ENCODE results near the gene DISC1.

Gene DISC1

GRCh38 chr1:231828182-231828920, 201.8 kb downstream of the DISC1 start:
- DNase-seq = no peak

GRCh38 chr1:231829332-231829731, 202.7 kb downstream of the DISC1 start:
- DNase-seq = no peak

- no peak for DNase-seq
Measured at GRCh38 chr1:231836227-231836893, 209.8 kb downstream of the DISC1 start.

- no peak for DNase-seq
Measured at GRCh38 chr1:231838521-231838920, 211.9 kb downstream of the DISC1 start.

- no peak for DNase-seq
Measured at GRCh38 chr1:231839999-231840398, 213.4 kb downstream of the DISC1 start.

- no peak for DNase-seq
Measured at GRCh38 chr1:231841616-231842344, 215.2 kb downstream of the DISC1 start.

GRCh38 chr1:231842441-231842840, 215.9 kb downstream of the DISC1 start:
- DNase-seq = no peak

GRCh38 chr1:231844986-231845502, 218.5 kb downstream of the DISC1 start:
- no peak for DNase-seq

- DNase-seq = no peak
Measured at GRCh38 chr1:231847612-231848397, 221.2 kb downstream of the DISC1 start.

GRCh38 chr1:231849981-231850380, 223.4 kb downstream of the DISC1 start:
- DNase-seq = no peak

- no peak for DNase-seq
Measured at GRCh38 chr1:231850786-231851185, 224.2 kb downstream of the DISC1 start.

GRCh38 chr1:231853588-231854207, 227.1 kb downstream of the DISC1 start:
- no peak for DNase-seq

GRCh38 chr1:231855361-231855760, 228.8 kb downstream of the DISC1 start:
- DNase-seq = no peak

- DNase-seq = no peak
Measured at GRCh38 chr1:231855926-231856325, 229.3 kb downstream of the DISC1 start.

GRCh38 chr1:231856426-231856825, 229.8 kb downstream of the DISC1 start:
- no peak for DNase-seq

- no peak for DNase-seq
Measured at GRCh38 chr1:231856894-231857293, 230.3 kb downstream of the DISC1 start.

GRCh38 chr1:231857609-231858135, 231.1 kb downstream of the DISC1 start:
- no peak for DNase-seq

GRCh38 chr1:231860221-231861088, 233.9 kb downstream of the DISC1 start:
- no peak for DNase-seq

GRCh38 chr1:231861541-231862481, 235.2 kb downstream of the DISC1 start:
- no peak for DNase-seq

GRCh38 chr1:231862611-231863010, 236.0 kb downstream of the DISC1 start:
- DNase-seq = no peak

Measured in activated T-cell treated with anti-CD3 and anti-CD28 coated beads for 4 hours (primary cell).